ENCODE data around the gene MFSD2A.
A peak's percentile ranks its signal among the peaks of the same experiment; 100 is the strongest.

The MFSD2A gene

DNA sequence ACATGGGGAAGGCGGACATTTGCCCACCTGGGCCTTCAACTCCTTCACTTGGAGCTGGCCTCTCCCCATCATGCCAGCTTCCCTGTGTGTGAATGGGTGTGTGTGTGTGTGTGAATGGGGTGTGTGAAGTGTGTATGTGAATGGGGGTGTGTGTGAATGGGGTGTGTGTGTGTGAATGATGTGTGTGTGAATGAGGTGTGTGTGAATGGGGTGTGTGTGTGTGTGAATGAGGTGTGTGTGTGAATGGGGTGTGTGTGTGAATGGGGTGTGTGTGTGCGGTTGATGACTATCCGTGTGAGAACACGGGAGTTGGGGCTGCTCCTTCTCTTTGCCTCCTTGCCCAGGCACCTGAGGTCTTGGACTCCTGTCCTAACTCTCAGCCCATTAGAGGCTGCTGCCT is 9.6 kb downstream of the MFSD2A start:
- no peak for DNase-seq (ENCODE audit: insufficient read length, low spot score)

DNA sequence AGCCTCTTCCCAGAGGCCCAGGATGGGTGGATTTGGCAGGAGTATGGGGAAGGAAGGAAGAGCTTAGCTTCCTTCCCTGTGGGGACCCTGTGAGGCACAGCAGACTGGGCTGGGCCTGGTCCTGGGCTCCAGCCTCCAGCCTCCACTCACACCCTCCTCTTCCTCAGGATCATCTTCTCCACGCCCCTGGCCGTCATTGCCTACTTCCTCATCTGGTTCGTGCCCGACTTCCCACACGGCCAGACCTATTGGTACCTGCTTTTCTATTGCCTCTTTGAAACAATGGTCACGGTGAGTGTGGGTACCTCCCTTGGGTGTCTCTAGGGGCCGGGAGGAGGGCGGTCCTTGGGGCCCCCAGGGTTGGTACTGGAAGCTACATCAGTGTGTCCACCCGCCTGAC is 10.1 kb downstream of the MFSD2A start:
- TF ChIP-seq TAF1 (IDR thresholded peaks at IDR 0.05; ENCODE audit: low read depth, low read length) (no peak), SPI1 (IDR thresholded peaks at IDR 0.05; ENCODE audit: low read depth, low read length) (no peak), POU2F2 (IDR thresholded peaks at IDR 0.05; ENCODE audit: low read depth, low read length) (no peak), POLR2A (IDR thresholded peaks at IDR 0.05; ENCODE audit: low read depth, low read length) (no peak), PAX5 (IDR thresholded peaks at IDR 0.05; ENCODE audit: insufficient read depth, low read length, severe bottlenecking) (no peak), POLR2AphosphoS5 (IDR thresholded peaks at IDR 0.05; ENCODE audit: low read depth, low read length) (no peak)
- FAIRE-seq (no peak), DNase-seq (ENCODE audit: insufficient read length, low spot score) (no peak)

More for the DNA sequence above, 9.6 kb downstream of the MFSD2A start:
- FAIRE-seq = peak; percentile 33
- TF ChIP-seq PAX5 (IDR thresholded peaks at IDR 0.05; ENCODE audit: insufficient read depth, low read length, severe bottlenecking) (no peak), POLR2A (IDR thresholded peaks at IDR 0.05; ENCODE audit: low read depth, low read length) (peak; percentile 52), SPI1 (IDR thresholded peaks at IDR 0.05; ENCODE audit: low read depth, low read length) (no peak), POU2F2 (IDR thresholded peaks at IDR 0.05; ENCODE audit: low read depth, low read length) (no peak), TAF1 (IDR thresholded peaks at IDR 0.05; ENCODE audit: low read depth, low read length) (no peak), POLR2AphosphoS5 (IDR thresholded peaks at IDR 0.05; ENCODE audit: low read depth, low read length) (0 out of 2 replicates have a peak, but pooled peaks have one; percentile 50)

DNA sequence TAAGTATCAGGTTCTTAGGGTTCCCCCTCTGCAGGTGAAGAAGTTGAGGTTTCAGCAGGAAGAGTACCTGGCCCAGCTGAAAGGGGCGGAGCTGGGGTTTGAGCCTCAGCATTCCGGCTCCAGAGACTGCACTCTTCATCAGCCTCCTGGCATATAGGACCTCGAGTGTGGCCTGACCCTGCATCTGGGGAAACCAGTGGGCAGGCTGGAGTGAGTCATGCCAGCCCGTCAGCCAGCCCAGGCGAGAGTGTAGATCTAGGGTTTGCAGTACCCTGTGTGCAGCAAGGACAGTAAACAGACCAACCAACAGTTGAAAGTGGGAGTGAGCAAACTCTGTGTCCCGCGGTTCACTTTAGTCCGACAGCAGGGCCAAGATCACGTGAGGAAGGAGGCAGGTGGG is 14.1 kb downstream of the MFSD2A start:
- no peak for FAIRE-seq
- TF ChIP-seq POLR2AphosphoS5 (IDR thresholded peaks at IDR 0.05; ENCODE audit: low read depth, low read length) (no peak), PAX5 (IDR thresholded peaks at IDR 0.05; ENCODE audit: insufficient read depth, low read length, severe bottlenecking) (no peak), SPI1 (IDR thresholded peaks at IDR 0.05; ENCODE audit: low read depth, low read length) (no peak), POU2F2 (IDR thresholded peaks at IDR 0.05; ENCODE audit: low read depth, low read length) (no peak), POLR2A (IDR thresholded peaks at IDR 0.05; ENCODE audit: low read depth, low read length) (no peak; the same call in 1 of the 2 replicates), TAF1 (IDR thresholded peaks at IDR 0.05; ENCODE audit: low read depth, low read length) (no peak)
- no peak for DNase-seq (ENCODE audit: insufficient read length, low spot score)

DNA sequence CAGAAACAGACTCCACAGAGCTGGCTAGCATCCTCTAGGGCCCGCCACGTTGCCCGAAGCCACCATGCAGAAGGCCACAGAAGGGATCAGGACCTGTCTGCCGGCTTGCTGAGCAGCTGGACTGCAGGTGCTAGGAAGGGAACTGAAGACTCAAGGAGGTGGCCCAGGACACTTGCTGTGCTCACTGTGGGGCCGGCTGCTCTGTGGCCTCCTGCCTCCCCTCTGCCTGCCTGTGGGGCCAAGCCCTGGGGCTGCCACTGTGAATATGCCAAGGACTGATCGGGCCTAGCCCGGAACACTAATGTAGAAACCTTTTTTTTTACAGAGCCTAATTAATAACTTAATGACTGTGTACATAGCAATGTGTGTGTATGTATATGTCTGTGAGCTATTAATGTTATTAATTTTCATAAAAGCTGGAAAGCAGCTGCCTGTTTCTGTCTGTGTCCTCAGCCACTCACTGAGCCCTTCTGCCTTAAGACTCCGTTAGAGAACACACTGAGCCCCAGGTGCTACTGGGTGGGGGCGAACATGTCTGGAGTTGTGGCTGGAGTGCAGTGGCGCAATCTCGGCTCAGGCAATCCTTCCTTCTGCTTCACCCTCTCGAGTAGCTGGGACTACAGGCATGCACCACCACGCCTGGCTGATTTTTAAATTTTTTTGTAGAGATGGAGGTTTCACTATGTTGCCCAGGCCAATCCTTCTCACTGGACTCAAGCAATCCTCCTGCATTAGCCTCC is 14.8 kb downstream of the MFSD2A start:
- TF ChIP-seq POLR2AphosphoS5 (IDR thresholded peaks at IDR 0.05; ENCODE audit: low read depth, low read length) (no peak), POU2F2 (IDR thresholded peaks at IDR 0.05; ENCODE audit: low read depth, low read length) (no peak), TAF1 (IDR thresholded peaks at IDR 0.05; ENCODE audit: low read depth, low read length) (no peak), SPI1 (IDR thresholded peaks at IDR 0.05; ENCODE audit: low read depth, low read length) (no peak), PAX5 (IDR thresholded peaks at IDR 0.05; ENCODE audit: insufficient read depth, low read length, severe bottlenecking) (no peak), POLR2A (IDR thresholded peaks at IDR 0.05; ENCODE audit: low read depth, low read length) (no peak)
- FAIRE-seq (no peak), DNase-seq (ENCODE audit: insufficient read length, low spot score) (no peak)

DNA sequence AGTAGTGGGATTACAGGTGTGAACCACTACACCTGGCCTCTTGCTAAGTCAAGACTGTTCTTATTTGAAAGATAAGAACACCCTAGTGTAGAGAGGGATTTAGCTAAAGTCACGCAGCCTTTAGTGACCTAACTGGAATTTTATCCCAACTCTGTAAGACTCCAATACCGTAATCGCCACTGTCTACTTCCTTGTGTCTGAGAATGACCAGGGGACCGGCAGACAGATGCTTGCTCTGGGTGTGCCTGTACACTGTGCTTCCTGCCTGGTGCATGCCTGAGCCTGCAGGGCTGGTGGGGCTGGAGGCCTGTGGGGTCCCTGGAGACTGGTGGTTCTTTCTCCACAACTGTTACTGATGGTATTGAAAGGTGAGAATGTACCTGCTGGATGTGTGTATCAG is 15.3 kb downstream of the MFSD2A start:
- TF ChIP-seq POLR2AphosphoS5 (IDR thresholded peaks at IDR 0.05; ENCODE audit: low read depth, low read length) (no peak), TAF1 (IDR thresholded peaks at IDR 0.05; ENCODE audit: low read depth, low read length) (no peak), POLR2A (IDR thresholded peaks at IDR 0.05; ENCODE audit: low read depth, low read length) (no peak), POU2F2 (IDR thresholded peaks at IDR 0.05; ENCODE audit: low read depth, low read length) (no peak), PAX5 (IDR thresholded peaks at IDR 0.05; ENCODE audit: insufficient read depth, low read length, severe bottlenecking) (no peak), SPI1 (IDR thresholded peaks at IDR 0.05; ENCODE audit: low read depth, low read length) (no peak)
- FAIRE-seq (no peak), DNase-seq (ENCODE audit: insufficient read length, low spot score) (no peak)

DNA sequence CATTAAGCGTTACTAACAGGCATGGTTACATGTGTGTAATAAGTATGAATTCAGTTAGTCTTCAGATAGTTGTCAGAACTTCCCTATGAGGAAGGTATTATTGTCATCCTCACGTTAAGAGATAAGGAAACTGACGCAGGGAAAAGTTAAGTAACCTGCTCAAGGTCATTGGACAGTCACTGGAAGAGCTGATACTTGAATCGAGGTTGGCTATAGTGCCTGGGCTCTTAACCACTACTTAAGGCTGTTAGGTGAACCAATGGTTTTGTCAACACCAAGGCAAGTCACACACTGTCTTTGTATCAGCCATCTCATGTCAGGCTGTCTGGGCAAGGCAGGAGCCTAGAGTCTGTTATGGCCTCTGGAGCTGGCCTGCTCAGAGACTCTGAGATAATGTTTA is 16.2 kb downstream of the MFSD2A start:
- TF ChIP-seq POLR2AphosphoS5 (IDR thresholded peaks at IDR 0.05; ENCODE audit: low read depth, low read length) (no peak), POU2F2 (IDR thresholded peaks at IDR 0.05; ENCODE audit: low read depth, low read length) (no peak), SPI1 (IDR thresholded peaks at IDR 0.05; ENCODE audit: low read depth, low read length) (no peak), POLR2A (IDR thresholded peaks at IDR 0.05; ENCODE audit: low read depth, low read length) (no peak), PAX5 (IDR thresholded peaks at IDR 0.05; ENCODE audit: insufficient read depth, low read length, severe bottlenecking) (no peak), TAF1 (IDR thresholded peaks at IDR 0.05; ENCODE audit: low read depth, low read length) (no peak)
- peak; percentile 31 for FAIRE-seq
- no peak for DNase-seq (ENCODE audit: insufficient read length, low spot score)

DNA sequence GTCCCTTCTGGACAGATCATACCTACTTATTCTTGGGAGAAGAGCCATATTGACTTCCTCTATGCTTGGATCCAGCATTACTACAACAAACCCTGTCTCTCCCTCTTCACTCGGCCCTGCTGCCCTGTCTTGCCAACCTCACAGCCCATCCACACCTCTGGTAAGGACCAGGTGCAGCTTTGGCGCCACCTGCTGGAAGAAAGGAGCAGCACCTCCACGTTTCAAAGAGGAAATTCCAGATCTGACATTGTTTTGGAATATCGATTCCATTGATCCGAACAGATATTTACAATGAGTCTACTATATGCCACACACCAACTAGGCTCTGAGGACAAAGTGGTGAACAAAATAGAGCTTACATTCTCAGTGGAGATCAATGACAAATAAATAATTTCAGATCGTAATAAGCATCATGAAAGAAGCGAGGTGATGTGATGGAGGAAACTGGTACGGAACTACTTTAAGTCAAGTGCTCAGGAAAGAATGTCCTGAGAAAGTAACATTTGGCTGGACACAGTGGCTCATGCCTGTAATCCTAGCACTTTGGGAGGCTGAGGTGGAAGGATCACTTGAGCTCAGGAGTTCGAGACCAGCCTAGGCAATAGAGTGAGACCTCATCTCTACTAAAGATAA is 18.7 kb downstream of the MFSD2A start:
- FAIRE-seq (peak; percentile 95), DNase-seq (ENCODE audit: insufficient read length, low spot score) (peak; percentile 76)
- no peak for TF ChIP-seq SPI1 (IDR thresholded peaks at IDR 0.05; ENCODE audit: low read depth, low read length)
- no peak for TF ChIP-seq TAF1 (IDR thresholded peaks at IDR 0.05; ENCODE audit: low read depth, low read length)
- 0 out of 2 replicates have a peak, but pooled peaks have one; percentile 32 for TF ChIP-seq POU2F2 (IDR thresholded peaks at IDR 0.05; ENCODE audit: low read depth, low read length)
- TF ChIP-seq POLR2A (IDR thresholded peaks at IDR 0.05; ENCODE audit: low read depth, low read length) = no peak
- TF ChIP-seq POLR2AphosphoS5 (IDR thresholded peaks at IDR 0.05; ENCODE audit: low read depth, low read length) = no peak

DNA sequence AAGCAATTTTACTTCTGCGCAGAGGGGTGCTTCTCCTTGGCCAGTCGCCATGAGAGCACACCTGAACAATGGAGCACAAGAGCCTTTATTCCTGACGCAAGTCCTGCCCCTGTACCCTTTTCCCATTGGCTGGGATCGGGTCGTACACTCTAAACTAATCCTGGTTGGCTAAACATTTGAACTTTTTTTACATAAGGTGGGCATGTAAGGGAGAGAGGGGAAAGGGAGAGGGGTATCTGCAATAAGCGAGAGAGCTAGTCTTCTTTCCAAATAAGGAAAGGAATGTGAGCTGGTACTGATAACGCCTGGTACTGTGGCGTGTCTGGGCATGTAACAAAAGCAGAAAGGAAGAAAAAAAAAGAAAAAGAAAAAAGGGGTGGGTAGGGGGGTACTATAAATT is 21.8 kb downstream of the MFSD2A start:
- TF ChIP-seq POLR2A (IDR thresholded peaks at IDR 0.05; ENCODE audit: low read depth, low read length) (no peak), PAX5 (IDR thresholded peaks at IDR 0.05; ENCODE audit: insufficient read depth, low read length, severe bottlenecking) (no peak), POU2F2 (IDR thresholded peaks at IDR 0.05; ENCODE audit: low read depth, low read length) (no peak), SPI1 (IDR thresholded peaks at IDR 0.05; ENCODE audit: low read depth, low read length) (no peak), TAF1 (IDR thresholded peaks at IDR 0.05; ENCODE audit: low read depth, low read length) (no peak), POLR2AphosphoS5 (IDR thresholded peaks at IDR 0.05; ENCODE audit: low read depth, low read length) (no peak)
- DNase-seq (ENCODE audit: insufficient read length, low spot score) (no peak), FAIRE-seq (no peak)

DNA sequence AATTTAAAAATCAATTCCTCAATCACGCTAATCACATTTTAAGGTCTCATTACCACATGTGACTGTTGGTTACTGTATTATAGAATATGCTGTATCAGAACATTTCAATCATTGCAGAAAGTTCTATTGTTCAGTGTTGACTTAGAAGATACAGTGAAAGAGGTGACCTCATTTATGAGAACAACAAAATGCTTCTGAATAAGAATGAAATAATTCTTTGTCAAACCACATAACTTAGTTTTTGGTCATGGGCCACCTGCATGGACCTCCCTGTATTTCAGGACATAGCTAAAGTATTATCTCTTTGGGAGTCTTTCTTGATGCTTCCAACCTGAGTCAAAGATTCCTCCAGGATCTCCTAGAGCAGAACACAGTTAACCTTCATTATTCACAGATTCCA is 22.3 kb downstream of the MFSD2A start:
- FAIRE-seq (no peak), DNase-seq (ENCODE audit: insufficient read length, low spot score) (no peak)
- no peak for TF ChIP-seq POLR2AphosphoS5 (IDR thresholded peaks at IDR 0.05; ENCODE audit: low read depth, low read length)
- TF ChIP-seq POLR2A (IDR thresholded peaks at IDR 0.05; ENCODE audit: low read depth, low read length) = no peak
- no peak for TF ChIP-seq TAF1 (IDR thresholded peaks at IDR 0.05; ENCODE audit: low read depth, low read length)
- TF ChIP-seq SPI1 (IDR thresholded peaks at IDR 0.05; ENCODE audit: low read depth, low read length) = no peak
- no peak for TF ChIP-seq PAX5 (IDR thresholded peaks at IDR 0.05; ENCODE audit: insufficient read depth, low read length, severe bottlenecking)
- no peak for TF ChIP-seq POU2F2 (IDR thresholded peaks at IDR 0.05; ENCODE audit: low read depth, low read length)

Measured in GM12891 (cell line).